HFF-Myc (cell line): ENCODE results near the gene PLEKHG4B.
"Not testable (repeated sequence)": the region's sequence is repeated elsewhere in the genome, so short reads cannot be mapped to it uniquely, and the experiment has no call there.

Experiments
- DNase-seq: peaks from one replicate; pipeline ENCODE4 v3.0.0-alpha.2; 2011; ENCODE audit warnings: low read depth; ENCODE audit errors: extremely low read depth
- H3K4me3 ChIP-seq: replicated peaks from 2 replicates; pipeline ENCODE4 v1.5.1; 2011; ENCODE audit warnings: low read depth, mild to moderate bottlenecking, control low read depth, low read length
- CTCF ChIP-seq: IDR thresholded peaks from 2 replicates; pipeline ENCODE4 v1.5.1; 2012; ENCODE audit warnings: mild to moderate bottlenecking, low read depth, low read length, control low read depth; ENCODE audit errors: missing control alignments

Gene PLEKHG4B

GRCh38 chr5:161803-162110, 69.8 kb downstream of the PLEKHG4B start:
- TF ChIP-seq CTCF = no peak
- DNase-seq = no peak
- H3K4me3 ChIP-seq = no peak overlapping the region

GRCh38 chr5:162190-162564, 70.2 kb downstream of the PLEKHG4B start:
- DNase-seq = no peak
- TF ChIP-seq CTCF = no peak
- no peak overlapping the region for H3K4me3 ChIP-seq

GRCh38 chr5:162565-163337, 70.8 kb downstream of the PLEKHG4B start:
- H3K4me3 ChIP-seq = no peak overlapping the region
- DNase-seq = no peak
- TF ChIP-seq CTCF = no peak

- H3K4me3 ChIP-seq = no peak overlapping the region
- no peak for TF ChIP-seq CTCF
- no peak for DNase-seq
Measured at GRCh38 chr5:163338-163620, 71.3 kb downstream of the PLEKHG4B start.

- H3K4me3 ChIP-seq = no peak overlapping the region
- TF ChIP-seq CTCF = no peak
Measured at GRCh38 chr5:163841-164240, 71.9 kb downstream of the PLEKHG4B start.

GRCh38 chr5:164244-164643, 72.3 kb downstream of the PLEKHG4B start:
- DNase-seq = no peak
- no peak overlapping the region for H3K4me3 ChIP-seq
- no peak for TF ChIP-seq CTCF

More at GRCh38 chr5:163841-164240, 71.9 kb downstream of the PLEKHG4B start:
- DNase-seq = no peak

- not testable (repeated sequence) for DNase-seq, H3K4me3 ChIP-seq
Measured at GRCh38 chr5:164783-165182, 72.8 kb downstream of the PLEKHG4B start.
